HepG2 (cell line): ENCODE results near the gene POU2AF2. TPM values are rescaled to one million over a fixed set of nuclear protein-coding genes. Genes with fewer than 3 reads are reported as not detected.
A peak's percentile ranks its signal among the peaks of the same experiment; 100 is the strongest.

ENCODE experiments used
- ASH2L ChIP-seq: fragments of 300-600, 200-600 bp; sonication (generic); IDR thresholded peaks from 2 replicates; pipeline ENCODE4 v1.7.0; 2017; ENCODE audit warnings: low read depth, mild to moderate bottlenecking, moderate library complexity, mixed read lengths, low read length; ENCODE audit not compliant: insufficient read length
- ATF2 ChIP-seq: sonication (generic); formaldehyde crosslinking; IDR thresholded peaks from 2 replicates; pipeline ENCODE4 v1.4.0; 2020; ENCODE audit warnings: missing genetic modification reagents
- EP300 ChIP-seq, 3 experiments: sonication (generic) in 1 of 3; formaldehyde crosslinking in 1 of 3; IDR thresholded peaks; 2 replicates each; pipeline versions ENCODE4 v1.5.1 to v1.6.1; 2011 to 2020; ENCODE audit warnings: low read depth in 2 of 3, low read length in 2 of 3, borderline replicate concordance in 1 of 3, improper control_type of control experiment in 1 of 3, mild to moderate bottlenecking in 1 of 3, missing genetic modification reagents in 1 of 3, moderate library complexity in 1 of 3
- ESRRA ChIP-seq: sonication (generic); formaldehyde crosslinking; IDR thresholded peaks from 2 replicates; pipeline ENCODE4 v1.5.1; 2020; ENCODE audit warnings: mild to moderate bottlenecking, low read depth, missing genetic modification reagents
- NR2C2 ChIP-seq: sonication (generic); formaldehyde crosslinking; IDR thresholded peaks from 2 replicates; pipeline ENCODE4 v1.4.0; 2020; ENCODE audit warnings: missing genetic modification reagents, mild to moderate bottlenecking, moderate library complexity, borderline replicate concordance
- NR2F6 ChIP-seq, 2 experiments: IDR thresholded peaks; 2 replicates each; pipeline ENCODE4 v1.6.1; 2016; ENCODE audit warnings: antibody characterized with exemption in 1 of 2, mild to moderate bottlenecking in 1 of 2
- SIX4 ChIP-seq: sonication (generic); formaldehyde crosslinking; IDR thresholded peaks from 2 replicates; pipeline ENCODE4 v1.4.0; 2020; ENCODE audit warnings: missing genetic modification reagents
- SMAD3 ChIP-seq: sonication (generic); formaldehyde crosslinking; IDR thresholded peaks from 2 replicates; pipeline ENCODE4 v1.4.0; 2020; ENCODE audit warnings: missing genetic modification reagents
- SOX6 ChIP-seq, 2 experiments: fragments of 450-650 bp in 1 of 2; sonication (generic) in 1 of 2; formaldehyde crosslinking in 1 of 2; IDR thresholded peaks; 2 replicates each; pipeline versions ENCODE4 v1.4.0 to v1.6.1; 2017 to 2020; ENCODE audit warnings: antibody characterized with exemption in 1 of 2, mild to moderate bottlenecking in 1 of 2, missing genetic modification reagents in 1 of 2
- ZNF605 ChIP-seq: sonication (generic); formaldehyde crosslinking; IDR thresholded peaks from 2 replicates; pipeline ENCODE4 v1.8.0; 2022; ENCODE audit warnings: mild to moderate bottlenecking, missing genetic modification reagents
- ZNF691 ChIP-seq: sonication (generic); formaldehyde crosslinking; IDR thresholded peaks from 2 replicates; pipeline ENCODE4 v1.4.0; 2020; ENCODE audit warnings: missing genetic modification reagents, low read depth, mild to moderate bottlenecking, borderline replicate concordance
- ZSCAN29 ChIP-seq: sonication (generic); formaldehyde crosslinking; conservative IDR thresholded peaks from 2 replicates; pipeline ENCODE4 v1.4.0; 2020; ENCODE audit warnings: mild to moderate bottlenecking, missing genetic modification reagents
- ZXDC ChIP-seq: sonication (generic); formaldehyde crosslinking; IDR thresholded peaks from 2 replicates; pipeline ENCODE4 v1.5.0; 2020; ENCODE audit warnings: mild to moderate bottlenecking, missing genetic modification reagents
- polyA plus RNA-seq, 8 experiments: library from polyadenylated mRNA; depleted of rRNA in 3 of 8; stranded (reverse) in 7 of 8; unstranded in 1 of 8; fragments of >200 nt; fragmentation: Illumina TruSeq in 4 of 8; extraction: Trizol in 4 of 8; gene quantifications; 2 replicates each; pipeline versions ENCODE4 v1.2.1 to v1.2.3, GENCODE V29; 2011 to 2016; ENCODE audit warnings: low read depth in 4 of 8, missing spikeins in 1 of 8, mixed read lengths in 1 of 8; ENCODE audit not compliant: insufficient read depth in 1 of 8
- total RNA-seq, 5 experiments: library from RNA; depleted of rRNA; stranded (reverse); fragments of >200 nt; fragmentation: Illumina TruSeq; extraction: Trizol; gene quantifications; 2 replicates each; pipeline ENCODE4 v1.2.3, GENCODE V29; 2016; ENCODE audit warnings: low read depth in 1 of 5
- TF ChIP-seq, protein P1 (sequence below), 2 experiments: sonication (generic) in 1 of 2; formaldehyde crosslinking in 1 of 2; IDR thresholded peaks; 2 replicates each; pipeline versions ENCODE4 v1.4.0 to v1.6.1; 2016 to 2020; ENCODE audit warnings: borderline replicate concordance in 1 of 2, low read depth in 1 of 2, mild to moderate bottlenecking in 1 of 2, missing genetic modification reagents in 1 of 2

POU2AF2 gene
- total and polyA plus RNA-seq, 2 of the 13 experiments (the other 11 are each of a cell fraction or from before 2014, with no cell fraction given) = 0.11 TPM; not detected in 1

GRCh38 chr11:111285189-111286091, 39.9 kb downstream of the POU2AF2 start (continued):
- TF ChIP-seq, protein P1, sequence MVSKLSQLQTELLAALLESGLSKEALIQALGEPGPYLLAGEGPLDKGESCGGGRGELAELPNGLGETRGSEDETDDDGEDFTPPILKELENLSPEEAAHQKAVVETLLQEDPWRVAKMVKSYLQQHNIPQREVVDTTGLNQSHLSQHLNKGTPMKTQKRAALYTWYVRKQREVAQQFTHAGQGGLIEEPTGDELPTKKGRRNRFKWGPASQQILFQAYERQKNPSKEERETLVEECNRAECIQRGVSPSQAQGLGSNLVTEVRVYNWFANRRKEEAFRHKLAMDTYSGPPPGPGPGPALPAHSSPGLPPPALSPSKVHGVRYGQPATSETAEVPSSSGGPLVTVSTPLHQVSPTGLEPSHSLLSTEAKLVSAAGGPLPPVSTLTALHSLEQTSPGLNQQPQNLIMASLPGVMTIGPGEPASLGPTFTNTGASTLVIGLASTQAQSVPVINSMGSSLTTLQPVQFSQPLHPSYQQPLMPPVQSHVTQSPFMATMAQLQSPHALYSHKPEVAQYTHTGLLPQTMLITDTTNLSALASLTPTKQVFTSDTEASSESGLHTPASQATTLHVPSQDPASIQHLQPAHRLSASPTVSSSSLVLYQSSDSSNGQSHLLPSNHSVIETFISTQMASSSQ (IDR thresholded peaks at IDR 0.05; ENCODE audit: low read depth) = no peak
- TF ChIP-seq, protein P1 (CRISPR knock-in tag; IDR thresholded peaks at IDR 0.05; ENCODE audit: borderline replicate concordance) = peak; percentile 24; the same call in 1 of the 2 replicates
- TF ChIP-seq SMAD3 (no peak), ZSCAN29 (CRISPR knock-in tag) (no peak), NR2C2 (peak; percentile 70), SOX6 (IDR thresholded peaks at IDR 0.05) (no peak), SOX6 (CRISPR knock-in tag; IDR thresholded peaks at IDR 0.05) (peak; percentile 60), SIX4 (peak; percentile 71; the same call in 1 of the 2 replicates), ZNF691 (CRISPR knock-in tag) (0 out of 2 replicates have a peak, but pooled peaks have one; percentile 31), ZXDC (CRISPR knock-in tag) (0 out of 2 replicates have a peak, but pooled peaks have one; percentile 31), EP300 (IDR thresholded peaks at IDR 0.05; ENCODE audit: low read depth in 2 of 2, low read length in 2 of 2) (0 out of 4 replicates have a peak, but pooled peaks of 1 of the 2 experiments have one; percentile 8), EP300 (CRISPR knock-in tag; IDR thresholded peaks at IDR 0.05; ENCODE audit: borderline replicate concordance) (no peak), ZNF605 (CRISPR knock-in tag) (peak; percentile 46; the same call in 1 of the 2 replicates), ASH2L (peak; percentile 32), NR2F6 (IDR thresholded peaks at IDR 0.05) (no peak; the same call in 1 of the 2 replicates), NR2F6 (CRISPR knock-in tag; IDR thresholded peaks at IDR 0.05) (peak; percentile 38; the same call in 1 of the 2 replicates), ATF2 (CRISPR knock-in tag) (0 out of 2 replicates have a peak, but pooled peaks have one; percentile 13), ESRRA (CRISPR knock-in tag) (peak; percentile 66; the same call in 1 of the 2 replicates)
